GM12872 (cell line): Measurements from ENCODE around the gene TECTA.
A peak's percentile ranks its signal among the peaks of the same experiment; 100 is the strongest.

Experiments
- TF ChIP-seq, protein P1 (sequence below): IDR thresholded peaks from 3 replicates; pipeline ENCODE4 v1.5.1; 2011; ENCODE audit warnings: low read depth, mild to moderate bottlenecking, low read length, moderate library complexity; ENCODE audit not compliant: insufficient read depth

TECTA gene

GRCh38 chr11:121090145-121090721 lies 10.8 kb upstream of the TECTA start:
- TF ChIP-seq, protein P1, sequence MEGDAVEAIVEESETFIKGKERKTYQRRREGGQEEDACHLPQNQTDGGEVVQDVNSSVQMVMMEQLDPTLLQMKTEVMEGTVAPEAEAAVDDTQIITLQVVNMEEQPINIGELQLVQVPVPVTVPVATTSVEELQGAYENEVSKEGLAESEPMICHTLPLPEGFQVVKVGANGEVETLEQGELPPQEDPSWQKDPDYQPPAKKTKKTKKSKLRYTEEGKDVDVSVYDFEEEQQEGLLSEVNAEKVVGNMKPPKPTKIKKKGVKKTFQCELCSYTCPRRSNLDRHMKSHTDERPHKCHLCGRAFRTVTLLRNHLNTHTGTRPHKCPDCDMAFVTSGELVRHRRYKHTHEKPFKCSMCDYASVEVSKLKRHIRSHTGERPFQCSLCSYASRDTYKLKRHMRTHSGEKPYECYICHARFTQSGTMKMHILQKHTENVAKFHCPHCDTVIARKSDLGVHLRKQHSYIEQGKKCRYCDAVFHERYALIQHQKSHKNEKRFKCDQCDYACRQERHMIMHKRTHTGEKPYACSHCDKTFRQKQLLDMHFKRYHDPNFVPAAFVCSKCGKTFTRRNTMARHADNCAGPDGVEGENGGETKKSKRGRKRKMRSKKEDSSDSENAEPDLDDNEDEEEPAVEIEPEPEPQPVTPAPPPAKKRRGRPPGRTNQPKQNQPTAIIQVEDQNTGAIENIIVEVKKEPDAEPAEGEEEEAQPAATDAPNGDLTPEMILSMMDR, result no peak

- TF ChIP-seq, protein P1, result no peak
These were observed 9.4 kb upstream of the TECTA start for GRCh38 chr11:121091492-121092152.

GRCh38 chr11:121095561-121095960 lies 5.5 kb upstream of the TECTA start:
- TF ChIP-seq, protein P1, result no peak

DNA sequence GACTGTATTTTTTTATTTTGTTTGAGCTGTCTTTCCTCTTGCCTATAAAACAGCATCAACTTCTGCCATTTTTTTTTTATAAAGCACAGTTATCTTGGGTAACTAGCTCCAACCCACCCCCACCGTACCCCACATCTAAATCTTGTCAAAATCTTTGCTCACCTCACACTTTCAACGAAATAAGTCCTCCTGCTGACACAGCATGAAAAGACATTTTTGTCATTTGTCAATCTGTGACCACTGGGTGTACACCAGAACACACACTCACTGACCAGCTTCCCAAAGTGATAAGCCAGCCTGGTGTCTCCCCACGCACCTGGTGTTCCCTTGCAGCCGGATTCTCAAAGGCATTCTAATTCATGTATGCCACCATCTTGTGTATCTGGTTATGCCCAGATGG lies 1.7 kb upstream of the TECTA start:
- TF ChIP-seq, protein P1, result no peak

DNA sequence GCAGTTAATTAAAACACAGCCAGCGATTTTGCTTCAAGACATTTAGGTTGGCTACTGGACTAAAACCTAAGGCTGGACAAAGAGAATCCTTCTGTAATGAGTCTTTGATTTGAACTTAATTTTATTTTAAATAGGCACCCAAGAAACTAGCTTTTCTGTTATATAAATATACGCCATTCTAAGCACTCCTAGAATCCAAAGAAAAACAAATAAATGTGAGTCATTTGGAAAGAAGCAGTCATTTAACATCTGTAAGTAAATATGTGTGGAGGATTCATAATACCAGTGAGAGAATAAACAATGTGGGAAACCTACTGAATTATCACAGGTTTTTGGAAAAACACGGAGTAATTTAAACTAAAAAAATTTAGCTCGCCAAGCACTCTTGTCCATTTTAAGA lies 1.2 kb upstream of the TECTA start:
- TF ChIP-seq, protein P1, result no peak

GRCh38 chr11:121104312-121104762 lies 3.3 kb downstream of the TECTA start:
- TF ChIP-seq, protein P1, result peak; percentile 32; the same call in 2 of the 3 replicates

DNA sequence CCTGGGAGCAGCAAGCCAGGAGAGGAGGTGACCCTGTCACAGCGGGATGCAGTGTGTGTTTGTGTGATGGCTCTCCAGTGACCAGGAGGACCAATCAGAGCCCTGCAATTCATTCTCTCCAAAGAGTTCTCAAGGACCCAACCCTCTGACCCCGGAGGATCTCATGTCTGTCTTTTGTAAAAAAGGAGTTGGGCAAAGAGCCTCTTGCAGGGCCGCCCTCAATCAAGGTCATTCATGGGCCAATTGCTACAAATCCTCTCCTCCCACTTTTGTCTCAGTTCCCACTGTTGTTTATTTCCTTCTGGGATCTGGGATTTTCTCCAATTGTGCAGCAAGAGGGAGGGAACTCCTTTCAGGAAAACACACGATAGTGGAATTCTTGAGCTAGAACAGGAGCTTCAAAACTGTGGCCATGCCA lies 4.0 kb downstream of the TECTA start:
- TF ChIP-seq, protein P1, result no peak
